K562 (cell line): ENCODE measurements around the gene KCNK2. TPM values are rescaled to one million over a fixed set of nuclear protein-coding genes. Genes with fewer than 3 reads are reported as not detected.

Source experiments
- ATAC-seq: fragments of 200-7000 bp; cut with Tn5 transposase; 3 replicates; pipeline ENCODE4 v1.9.1; 2020; ENCODE audit warnings: moderate library complexity
- BruUV-seq: library from RNA; stranded (reverse); fragments of 400-500 nt; replicated peaks from 2 replicates; lab custom pipeline; 2021; lab: Mats Ljungman, UMichigan
- CTCF ChIA-PET: fragments of 300-600 bp; formaldehyde crosslinking; extraction: SDS; loops from one replicate; lab custom pipeline; 2021; ENCODE audit warnings: low intra/inter-chr PET ratio; lab: Yijun Ruan, JAX
- POLR2A ChIA-PET: fragments of 300-600, 350-650 bp; sonication (Branson Sonifier 250); formaldehyde crosslinking; extraction: SDS; loops from one replicate; lab custom pipeline; 2021; ENCODE audit warnings: antibody characterized with exemption, inconsistent platforms; lab: Yijun Ruan, JAX
- DNase-seq, 4 experiments: peaks; one replicate each; pipeline versions ENCODE4 v3.0.0 to v3.0.0-alpha.2; 2011 to 2018; ENCODE audit warnings: low spot score in 3 of 4, mixed read lengths in 3 of 4; ENCODE audit errors: extremely low read depth in 1 of 4
- FAIRE-seq: peaks from 2 replicates; lab custom pipeline; 2011; peaks lifted over from hg19 to GRCh38; lab: Jason Lieb, UNC
- H2AFZ ChIP-seq: 2 replicates; pipeline ENCODE4 v1.6.0; 2011; ENCODE audit warnings: low read depth, low read length, control low read depth, inconsistent platforms
- H3K27ac ChIP-seq: fragments of 200-600 bp; 3 replicates; pipeline ENCODE4 v1.8.0; 2011; ENCODE audit warnings: low read depth, mild to moderate bottlenecking, control low read depth, inconsistent platforms, low read length, moderate library complexity, mixed read lengths; ENCODE audit errors: extremely low read depth
- H3K27me3 ChIP-seq, 2 experiments: fragments of 300-600 bp in 1 of 2; 2 replicates in 1 of 2; 3 replicates in 1 of 2; pipeline versions ENCODE4 v1.6.0 to v1.8.0; 2011; ENCODE audit warnings: inconsistent platforms in 2 of 2, low read length in 2 of 2, mild to moderate bottlenecking in 1 of 2, mixed read lengths in 1 of 2, moderate library complexity in 1 of 2; ENCODE audit not compliant: control insufficient read depth in 2 of 2, insufficient read depth in 2 of 2
- H3K36me3 ChIP-seq: fragments of 300-600 bp; 3 replicates; pipeline ENCODE4 v1.8.0; 2011; ENCODE audit warnings: mild to moderate bottlenecking, low read length, inconsistent platforms; ENCODE audit not compliant: control insufficient read depth, insufficient read depth
- H3K4me1 ChIP-seq, 2 experiments: fragments of 200-600 bp in 1 of 2; replicated peaks in 1 of 2; 2 replicates in 1 of 2; 3 replicates in 1 of 2; pipeline versions ENCODE4 v1.5.1 to v1.8.0; 2011; ENCODE audit warnings: inconsistent platforms in 2 of 2, low read length in 2 of 2, mild to moderate bottlenecking in 1 of 2, mixed read lengths in 1 of 2, moderate library complexity in 1 of 2; ENCODE audit not compliant: control insufficient read depth in 2 of 2, insufficient read depth in 2 of 2
- H3K4me2 ChIP-seq: 2 replicates; pipeline ENCODE4 v1.6.1; 2011; ENCODE audit warnings: low read length, control low read depth, inconsistent platforms, mixed read lengths; ENCODE audit not compliant: insufficient read depth
- H3K4me3 ChIP-seq: fragments of 200-600 bp; sonication (generic), shearing (Covaris generic); 2 replicates; pipeline ENCODE4 v1.5.1; 2016; ENCODE audit warnings: control low read depth, inconsistent platforms
- H3K79me2 ChIP-seq: fragments of 200-600 bp; 3 replicates; pipeline ENCODE4 v1.8.0; 2011; ENCODE audit warnings: low read length, inconsistent platforms; ENCODE audit not compliant: control insufficient read depth, insufficient read depth
- H3K9ac ChIP-seq, 2 experiments: 2 replicates each; pipeline versions ENCODE4 v1.6.0 to v1.6.1; 2011; ENCODE audit warnings: low read depth in 2 of 2, low read length in 2 of 2, control low read depth in 1 of 2, inconsistent platforms in 1 of 2, mild to moderate bottlenecking in 1 of 2, mixed read lengths in 1 of 2; ENCODE audit not compliant: insufficient read depth in 1 of 2
- H3K9me1 ChIP-seq: one replicate; pipeline ENCODE4 v1.6.0; 2011; ENCODE audit warnings: inconsistent platforms, mild to moderate bottlenecking, low read length, moderate library complexity; ENCODE audit not compliant: control insufficient read depth, insufficient read depth
- H3K9me3 ChIP-seq: replicated peaks from 2 replicates; pipeline ENCODE4 v1.5.1; 2011; ENCODE audit warnings: low read depth, low read length, inconsistent platforms; ENCODE audit not compliant: control insufficient read depth, insufficient read depth
- H4K20me1 ChIP-seq: replicated peaks from 2 replicates; pipeline ENCODE4 v1.6.1; 2011; ENCODE audit warnings: low read length, inconsistent platforms, mixed read lengths; ENCODE audit not compliant: control insufficient read depth, insufficient read depth
- CEBPZ ChIP-seq: fragments of 150-350 bp; IDR thresholded peaks from 2 replicates; pipeline ENCODE4 v1.6.1; 2014; ENCODE audit warnings: low read depth, mild to moderate bottlenecking, low read length, borderline replicate concordance
- COPS2 ChIP-seq: fragments of 450-650 bp; conservative IDR thresholded peaks from 2 replicates; pipeline ENCODE4 v1.6.1; 2016; ENCODE audit warnings: mild to moderate bottlenecking, moderate library complexity
- DDX20 ChIP-seq: fragments of 450-650 bp; IDR thresholded peaks from 2 replicates; pipeline ENCODE4 v1.6.1; 2016; ENCODE audit warnings: missing genetic modification characterization, low read depth, mild to moderate bottlenecking, missing compliant biosample characterization, moderate library complexity
- GMEB1 ChIP-seq: fragments of 250-450 bp; sonication (Bioruptor Pico); IDR thresholded peaks from 2 replicates; pipeline ENCODE4 v1.4.0; 2020; ENCODE audit warnings: mild to moderate bottlenecking
- LEF1 ChIP-seq: fragments of 450-650 bp; IDR thresholded peaks from 2 replicates; pipeline ENCODE4 v1.6.1; 2016; ENCODE audit warnings: mild to moderate bottlenecking
- SIRT6 ChIP-seq: IDR thresholded peaks from one replicate; pipeline ENCODE4 v1.6.1; 2012; ENCODE audit warnings: low read depth, mild to moderate bottlenecking, control low read depth, inconsistent platforms, low read length, moderate library complexity
- SMARCE1 ChIP-seq: fragments of 450-650 bp; IDR thresholded peaks from 2 replicates; pipeline ENCODE4 v1.7.1; 2016; ENCODE audit warnings: mild to moderate bottlenecking
- SNRNP70 ChIP-seq: fragments of 200-400 bp; formaldehyde crosslinking; optimal IDR thresholded peaks from 2 replicates; pipeline ENCODE3; 2017; ENCODE audit warnings: low read depth, low read length
- SREBF2 ChIP-seq: sonication (generic); formaldehyde crosslinking; IDR thresholded peaks from 2 replicates; pipeline ENCODE4 v1.4.0; 2020; ENCODE audit warnings: mild to moderate bottlenecking, missing genetic modification reagents
- SUPT5H ChIP-seq: fragments of 450-650 bp; IDR thresholded peaks from 2 replicates; pipeline ENCODE4 v1.6.1; 2016
- WGBS: fragments of 100-300 bp; shearing (Covaris generic); methylation state at CpG from one replicate; pipeline ENCODE4 v1.1.6; 2016; ENCODE audit warnings: low coverage, mixed read lengths; ENCODE audit not compliant: insufficient coverage; ENCODE audit errors: missing lambda C conversion rate; 5-methylcytosine and 5-hydroxymethylcytosine counted together
- in situ Hi-C: fragments of 300-500 bp; cut with MboI; formaldehyde crosslinking; loops from 4 replicates; pipeline ENCODE4 v1.15.0; 2018; ENCODE audit warnings: inconsistent platforms, mixed read lengths
- intact Hi-C: fragments of 100-400 bp; cut with micrococcal nuclease; formaldehyde crosslinking; loops from 2 replicates; pipeline ENCODE4 v1.14.2; 2022
- polyA plus RNA-seq, 8 experiments: library from polyadenylated mRNA; depleted of rRNA in 4 of 8; stranded (reverse) in 5 of 8; unstranded in 3 of 8; fragments of >200 nt; fragmentation: Nextera tagmentation in 2 of 8; fragmentation: Illumina TruSeq in 1 of 8; extraction: Ambion mirVana in 2 of 8; extraction: Trizol in 1 of 8; gene quantifications; 2 replicates each; pipeline versions ENCODE4 v1.2.1 to v1.2.3, GENCODE V29; 2011 to 2014; ENCODE audit warnings: inconsistent platforms in 1 of 8, missing spikeins in 1 of 8
- total RNA-seq, 7 experiments: library from RNA; depleted of rRNA in 6 of 7; stranded (reverse); fragments of >200 nt in 6 of 7; fragmentation: Illumina TruSeq in 2 of 7; extraction: Trizol in 2 of 7; gene quantifications; 2 replicates each; pipeline versions ENCODE4 v1.2.1 to v1.2.3, GENCODE V29; 2011 to 2021; ENCODE audit warnings: low replicate concordance in 1 of 7
- TF ChIP-seq, protein P1 (sequence below): sonication (generic); formaldehyde crosslinking; IDR thresholded peaks from 2 replicates; pipeline ENCODE4 v1.8.0; 2022; ENCODE audit warnings: mild to moderate bottlenecking, missing genetic modification reagents
- TF ChIP-seq, protein P2 (sequence below): sonication (generic); formaldehyde crosslinking; IDR thresholded peaks from 2 replicates; pipeline ENCODE4 v1.8.1; 2023; ENCODE audit warnings: mild to moderate bottlenecking, missing genetic modification reagents
- TF ChIP-seq, protein P3 (sequence below): fragments of 250-450 bp; sonication (Bioruptor Pico); IDR thresholded peaks from 2 replicates; pipeline ENCODE4 v1.8.0; 2022; ENCODE audit warnings: inconsistent platforms

The KCNK2 gene
- total and polyA plus RNA-seq, 9 of the 15 experiments (the other 6 are each of a cell fraction or from before 2014, with no cell fraction given): 0.04 to 0.13 (median 0.05) TPM; not detected in 3

- DNase-seq: no peak
- Histone ChIP-seq H3K36me3 (no peaks in the 10 kb centered on the region), H3K4me3 (no peak overlapping the region), H3K9ac (no peak overlapping the region), H3K4me2 (no peak overlapping the region), H3K9me1 (no peaks in the 10 kb centered on the region), H3K79me2 (no peaks in the 10 kb centered on the region), H3K9me3 (no peaks in the 10 kb centered on the region), H2AFZ (no peak overlapping the region), H4K20me1 (no peaks in the 10 kb centered on the region), H3K27ac (no peak overlapping the region), H3K4me1 (no peaks in the 10 kb centered on the region), H3K27me3 (no peaks in the 10 kb centered on the region)
- intact Hi-C loops: no loop called here
- ChIA-PET POLR2A (no interaction called here), CTCF (no interaction called here)
- WGBS: 0% methylated on average over 6 of the region's 6 CpGs
- no peak for FAIRE-seq
- ATAC-seq: no peak
- no TSS peak for BruUV-seq
- in situ Hi-C loops: no loop called here
- TF ChIP-seq SUPT5H (no peak), LEF1 (no peak), SNRNP70 (no peak), CEBPZ (no peak), COPS2 (no peak), DDX20 (tag) (no peak), SMARCE1 (no peak), SIRT6 (no peak), GMEB1 (CRISPR knock-in tag) (no peak), SREBF2 (CRISPR knock-in tag) (no peak)
- TF ChIP-seq, protein P1, sequence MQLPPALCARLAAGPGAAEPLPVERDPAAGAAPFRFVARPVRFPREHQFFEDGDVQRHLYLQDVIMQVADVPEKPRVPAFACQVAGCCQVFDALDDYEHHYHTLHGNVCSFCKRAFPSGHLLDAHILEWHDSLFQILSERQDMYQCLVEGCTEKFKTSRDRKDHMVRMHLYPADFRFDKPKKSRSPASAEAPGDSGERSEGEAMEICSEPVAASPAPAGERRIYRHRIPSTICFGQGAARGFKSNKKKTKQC (CRISPR knock-in tag): no peak
- TF ChIP-seq, protein P2, sequence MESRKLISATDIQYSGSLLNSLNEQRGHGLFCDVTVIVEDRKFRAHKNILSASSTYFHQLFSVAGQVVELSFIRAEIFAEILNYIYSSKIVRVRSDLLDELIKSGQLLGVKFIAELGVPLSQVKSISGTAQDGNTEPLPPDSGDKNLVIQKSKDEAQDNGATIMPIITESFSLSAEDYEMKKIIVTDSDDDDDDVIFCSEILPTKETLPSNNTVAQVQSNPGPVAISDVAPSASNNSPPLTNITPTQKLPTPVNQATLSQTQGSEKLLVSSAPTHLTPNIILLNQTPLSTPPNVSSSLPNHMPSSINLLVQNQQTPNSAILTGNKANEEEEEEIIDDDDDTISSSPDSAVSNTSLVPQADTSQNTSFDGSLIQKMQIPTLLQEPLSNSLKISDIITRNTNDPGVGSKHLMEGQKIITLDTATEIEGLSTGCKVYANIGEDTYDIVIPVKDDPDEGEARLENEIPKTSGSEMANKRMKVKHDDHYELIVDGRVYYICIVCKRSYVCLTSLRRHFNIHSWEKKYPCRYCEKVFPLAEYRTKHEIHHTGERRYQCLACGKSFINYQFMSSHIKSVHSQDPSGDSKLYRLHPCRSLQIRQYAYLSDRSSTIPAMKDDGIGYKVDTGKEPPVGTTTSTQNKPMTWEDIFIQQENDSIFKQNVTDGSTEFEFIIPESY (CRISPR knock-in tag): no peak
- TF ChIP-seq, protein P3, sequence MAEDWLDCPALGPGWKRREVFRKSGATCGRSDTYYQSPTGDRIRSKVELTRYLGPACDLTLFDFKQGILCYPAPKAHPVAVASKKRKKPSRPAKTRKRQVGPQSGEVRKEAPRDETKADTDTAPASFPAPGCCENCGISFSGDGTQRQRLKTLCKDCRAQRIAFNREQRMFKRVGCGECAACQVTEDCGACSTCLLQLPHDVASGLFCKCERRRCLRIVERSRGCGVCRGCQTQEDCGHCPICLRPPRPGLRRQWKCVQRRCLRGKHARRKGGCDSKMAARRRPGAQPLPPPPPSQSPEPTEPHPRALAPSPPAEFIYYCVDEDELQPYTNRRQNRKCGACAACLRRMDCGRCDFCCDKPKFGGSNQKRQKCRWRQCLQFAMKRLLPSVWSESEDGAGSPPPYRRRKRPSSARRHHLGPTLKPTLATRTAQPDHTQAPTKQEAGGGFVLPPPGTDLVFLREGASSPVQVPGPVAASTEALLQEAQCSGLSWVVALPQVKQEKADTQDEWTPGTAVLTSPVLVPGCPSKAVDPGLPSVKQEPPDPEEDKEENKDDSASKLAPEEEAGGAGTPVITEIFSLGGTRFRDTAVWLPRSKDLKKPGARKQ (CRISPR knock-in tag): no peak
These were observed 145.7 kb downstream of the KCNK2 start for GRCh38 chr1:215228193-215228592.
